GM12878 (cell line): ENCODE data around the gene COQ4. TPM values are rescaled to one million over a fixed set of nuclear protein-coding genes. Genes with fewer than 3 reads are reported as not detected.
"Not testable (repeated sequence)": the region's sequence is repeated elsewhere in the genome, so short reads cannot be mapped to it uniquely, and the experiment has no call there.

Experiments
- ATAC-seq: fragments of 200-7000 bp; cut with Tn5 transposase; 3 replicates; pipeline ENCODE4 v1.9.1; 2020; ENCODE audit warnings: mild to moderate bottlenecking, moderate library complexity
- BruUV-seq: library from RNA; stranded (reverse); fragments of 400-500 nt; replicated peaks from 2 replicates; lab custom pipeline; 2021; lab: Mats Ljungman, UMichigan
- CTCF ChIA-PET: fragments of 300-600 bp; sonication (Branson Sonifier 250); formaldehyde crosslinking; extraction: SDS; loops from one replicate; lab custom pipeline; 2021; ENCODE audit warnings: inconsistent platforms; lab: Yijun Ruan, JAX
- POLR2A ChIA-PET: fragments of 350-600 bp; formaldehyde crosslinking; extraction: SDS; loops from one replicate; lab custom pipeline; 2021; ENCODE audit warnings: inconsistent platforms; lab: Charles Lee
- RAD21 ChIA-PET: fragments of 300-600 bp; sonication (Branson Sonifier 250); formaldehyde crosslinking; loops from one replicate; lab custom pipeline; 2023; ENCODE audit warnings: antibody characterized with exemption; ENCODE audit not compliant: unreplicated experiment; lab: Charles Lee
- SMC1A ChIA-PET: fragments of 300-600 bp; sonication (Branson Sonifier 250); formaldehyde crosslinking; loops from one replicate; lab custom pipeline; 2023; ENCODE audit not compliant: unreplicated experiment, uncharacterized antibody; lab: Charles Lee
- DNase-seq: peaks from one replicate; pipeline ENCODE4 v3.0.0-alpha.2; 2011; ENCODE audit warnings: low read depth, low spot score
- FAIRE-seq: peaks from 3 replicates; lab custom pipeline; 2011; peaks lifted over from hg19 to GRCh38; lab: Jason Lieb, UNC
- H2AFZ ChIP-seq: 2 replicates; pipeline ENCODE4 v1.6.0; 2011; ENCODE audit warnings: low read depth, low read length, control low read depth; ENCODE audit not compliant: control insufficient read depth
- H3K27ac ChIP-seq: 2 replicates; pipeline ENCODE4 v1.5.1; 2011; ENCODE audit warnings: control low read depth; ENCODE audit not compliant: control insufficient read depth, insufficient read depth
- H3K27me3 ChIP-seq, 2 experiments: replicated peaks in 1 of 2; 2 replicates each; pipeline versions ENCODE4 v1.6.0 to v1.6.1; 2011; ENCODE audit warnings: low read length in 1 of 2; ENCODE audit not compliant: control insufficient read depth in 2 of 2, insufficient read depth in 2 of 2
- H3K36me3 ChIP-seq, 2 experiments: 2 replicates each; pipeline ENCODE4 v1.5.1; 2011; ENCODE audit warnings: low read length in 1 of 2; ENCODE audit not compliant: control insufficient read depth in 2 of 2, insufficient read depth in 2 of 2
- H3K4me1 ChIP-seq: 2 replicates; pipeline ENCODE4 v1.6.1; 2011; ENCODE audit warnings: mild to moderate bottlenecking, low read length, moderate library complexity, mixed read lengths; ENCODE audit not compliant: control insufficient read depth, insufficient read depth
- H3K4me2 ChIP-seq: 2 replicates; pipeline ENCODE4 v1.6.0; 2011; ENCODE audit warnings: control low read depth; ENCODE audit not compliant: control insufficient read depth, insufficient read depth
- H3K4me3 ChIP-seq: fragments of 200-600 bp; sonication (generic); 2 replicates; pipeline ENCODE4 v1.5.1; 2016
- H3K79me2 ChIP-seq: 2 replicates; pipeline ENCODE4 v1.6.0; 2011; ENCODE audit warnings: low read length; ENCODE audit not compliant: control insufficient read depth, insufficient read depth
- H3K9ac ChIP-seq: 2 replicates; pipeline ENCODE4 v1.8.0; 2011; ENCODE audit warnings: low read length, control low read depth, mixed read lengths; ENCODE audit not compliant: control insufficient read depth, insufficient read depth
- H3K9me3 ChIP-seq: replicated peaks from 3 replicates; pipeline ENCODE4 v1.5.1; 2011; ENCODE audit warnings: mild to moderate bottlenecking, low read length; ENCODE audit not compliant: control insufficient read depth, insufficient read depth
- H4K20me1 ChIP-seq: 2 replicates; pipeline ENCODE4 v1.6.0; 2011; ENCODE audit not compliant: control insufficient read depth, insufficient read depth
- ATF3 ChIP-seq: IDR thresholded peaks from 2 replicates; pipeline ENCODE4 v1.6.1; 2011; ENCODE audit warnings: low read depth, mild to moderate bottlenecking, low read length, moderate library complexity, borderline replicate concordance; ENCODE audit errors: extremely low read depth
- LARP7 ChIP-seq: fragments of 450-650 bp; IDR thresholded peaks from 2 replicates; pipeline ENCODE4 v1.6.1; 2017; ENCODE audit warnings: mild to moderate bottlenecking
- NR2C2 ChIP-seq: IDR thresholded peaks from 2 replicates; pipeline ENCODE4 v1.6.1; 2011; ENCODE audit warnings: borderline replicate concordance, low read depth; ENCODE audit not compliant: control insufficient read depth, insufficient read length
- SIN3A ChIP-seq: IDR thresholded peaks from 2 replicates; pipeline ENCODE4 v1.6.1; 2012; ENCODE audit warnings: low read depth, low read length, improper control_type of control experiment
- SMARCA5 ChIP-seq: fragments of 450-650 bp; IDR thresholded peaks from 2 replicates; pipeline ENCODE4 v1.6.1; 2017; ENCODE audit warnings: mild to moderate bottlenecking
- SPI1 ChIP-seq: IDR thresholded peaks from 2 replicates; pipeline ENCODE4 v1.6.1; 2011; ENCODE audit warnings: low read depth, mild to moderate bottlenecking, low read length, moderate library complexity, borderline replicate concordance; ENCODE audit not compliant: insufficient read depth
- SREBF1 ChIP-seq: IDR thresholded peaks from 2 replicates; pipeline ENCODE4 v1.6.1; 2012; ENCODE audit warnings: mild to moderate bottlenecking, low read length
- SUPT20H ChIP-seq: IDR thresholded peaks from 2 replicates; pipeline ENCODE4 v1.6.1; 2011; ENCODE audit warnings: low read depth, mild to moderate bottlenecking, low read length, moderate library complexity, borderline replicate concordance; ENCODE audit not compliant: control insufficient read depth
- YBX1 ChIP-seq: fragments of 450-650 bp; IDR thresholded peaks from 2 replicates; pipeline ENCODE4 v1.6.1; 2016; ENCODE audit warnings: antibody characterized with exemption
- WGBS: methylation state at CpG from one replicate; pipeline ENCODE4 v1.1.6; 2016; ENCODE audit warnings: low lambda C conversion rate; ENCODE audit not compliant: insufficient replicate concordance, insufficient coverage; ENCODE audit errors: missing lambda C conversion rate; 5-methylcytosine and 5-hydroxymethylcytosine counted together
- in situ Hi-C: fragments of 300-500 bp; cut with MboI; formaldehyde crosslinking; loops from 9 replicates; pipeline ENCODE4 v1.14.3; 2018; ENCODE audit warnings: mixed read lengths
- intact Hi-C: fragments of 100-400 bp; cut with micrococcal nuclease; formaldehyde crosslinking; loops from one replicate; pipeline ENCODE4 v1.14.2; 2022; ENCODE audit not compliant: unreplicated experiment
- polyA plus RNA-seq, 11 experiments: library from polyadenylated mRNA; depleted of rRNA in 4 of 11; unstranded in 6 of 11; stranded (reverse) in 5 of 11; fragments of >200 nt; fragmentation: Nextera tagmentation in 4 of 11; fragmentation: Illumina TruSeq in 1 of 11; extraction: Ambion mirVana in 4 of 11; extraction: Trizol in 1 of 11; gene quantifications; 1 replicate in 1 of 11; 2 replicates in 10 of 11; pipeline versions ENCODE4 v1.2.1 to v1.2.3, GENCODE V29; 2011 to 2016; ENCODE audit warnings: inconsistent platforms in 2 of 11, missing spikeins in 2 of 11, low read depth in 1 of 11
- total RNA-seq, 4 experiments: library from RNA; depleted of rRNA in 3 of 4; stranded (reverse); fragments of >200 nt in 3 of 4; fragmentation: Illumina TruSeq in 1 of 4; extraction: Trizol in 1 of 4; gene quantifications; 2 replicates each; pipeline versions ENCODE4 v1.2.1 to v1.2.3, GENCODE V29; 2013 to 2021
- TF ChIP-seq, protein P1 (sequence below): fragments of 450-650 bp; IDR thresholded peaks from 2 replicates; pipeline ENCODE4 v1.6.1; 2016; ENCODE audit warnings: mild to moderate bottlenecking

Gene COQ4
- total and polyA plus RNA-seq, 10 of the 15 experiments (the other 5 are each of a cell fraction or from before 2014, with no cell fraction given) = 3.8 to 64.1 (median 38.6) TPM

DNA sequence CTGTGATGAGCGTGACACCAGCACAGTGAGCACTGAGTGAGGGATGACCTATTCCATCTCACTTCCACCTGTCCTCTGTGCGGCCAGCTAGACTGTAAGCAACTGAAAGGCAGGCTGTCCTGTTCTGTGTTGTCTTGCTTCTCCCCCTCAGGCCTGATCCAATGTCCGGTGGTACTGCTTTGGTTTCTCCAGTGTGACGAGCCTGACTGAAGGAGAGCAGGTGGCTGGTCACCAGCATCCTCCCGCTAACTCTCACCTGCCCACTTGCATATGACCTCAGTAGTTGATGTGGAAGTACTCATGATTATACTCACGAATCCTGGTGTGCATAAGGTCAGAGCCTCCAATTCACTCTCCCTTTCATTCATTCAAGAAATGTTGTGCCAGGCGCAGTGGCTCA, 15.3 kb downstream of the COQ4 start:
- no peak overlapping the region for H3K4me3 ChIP-seq
- TF ChIP-seq YBX1 (no peak), SREBF1 (no peak), LARP7 (no peak), SMARCA5 (no peak), SPI1 (no peak), NR2C2 (no peak), ATF3 (no peak), SIN3A (no peak), SUPT20H (no peak)
- TF ChIP-seq, protein P1, sequence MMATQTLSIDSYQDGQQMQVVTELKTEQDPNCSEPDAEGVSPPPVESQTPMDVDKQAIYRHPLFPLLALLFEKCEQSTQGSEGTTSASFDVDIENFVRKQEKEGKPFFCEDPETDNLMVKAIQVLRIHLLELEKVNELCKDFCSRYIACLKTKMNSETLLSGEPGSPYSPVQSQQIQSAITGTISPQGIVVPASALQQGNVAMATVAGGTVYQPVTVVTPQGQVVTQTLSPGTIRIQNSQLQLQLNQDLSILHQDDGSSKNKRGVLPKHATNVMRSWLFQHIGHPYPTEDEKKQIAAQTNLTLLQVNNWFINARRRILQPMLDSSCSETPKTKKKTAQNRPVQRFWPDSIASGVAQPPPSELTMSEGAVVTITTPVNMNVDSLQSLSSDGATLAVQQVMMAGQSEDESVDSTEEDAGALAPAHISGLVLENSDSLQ = no peak
- BruUV-seq = no TSS peak
- no peaks in the 10 kb centered on the region for H3K27me3 ChIP-seq
- ChIA-PET SMC1A (no interaction called here), POLR2A (interaction anchor here (0.6 kb wide), 2 partner anchors 442 to 690 kb away, joined by 3 to 6 read pairs; partner anchors contain the start of gene SH3GLB2), RAD21 (interaction anchor here (1.6 kb wide), 1 partner anchor 42 kb away, joined by 3 read pairs; no protein-coding TSS in a partner anchor), CTCF (no interaction called here)
- H3K4me2 ChIP-seq = no peak overlapping the region
- no peak overlapping the region for H3K27ac ChIP-seq
- ATAC-seq (no peak), DNase-seq (no peak), FAIRE-seq (no peak)
- H3K79me2 ChIP-seq = no peaks in the 10 kb centered on the region
- no peaks in the 10 kb centered on the region for H3K4me1 ChIP-seq
- H3K36me3 ChIP-seq = no peaks in the 10 kb centered on the region; a peak in 2 of 4 replicates
- no peak overlapping the region for H2AFZ ChIP-seq
- no peaks in the 10 kb centered on the region for H3K9me3 ChIP-seq
- 91% methylated on average over 7 of the region's 7 CpGs for WGBS
- intact Hi-C loops = no loop called here
- in situ Hi-C loops = no loop called here
- no peak overlapping the region for H3K9ac ChIP-seq
- no peaks in the 10 kb centered on the region for H4K20me1 ChIP-seq

DNA sequence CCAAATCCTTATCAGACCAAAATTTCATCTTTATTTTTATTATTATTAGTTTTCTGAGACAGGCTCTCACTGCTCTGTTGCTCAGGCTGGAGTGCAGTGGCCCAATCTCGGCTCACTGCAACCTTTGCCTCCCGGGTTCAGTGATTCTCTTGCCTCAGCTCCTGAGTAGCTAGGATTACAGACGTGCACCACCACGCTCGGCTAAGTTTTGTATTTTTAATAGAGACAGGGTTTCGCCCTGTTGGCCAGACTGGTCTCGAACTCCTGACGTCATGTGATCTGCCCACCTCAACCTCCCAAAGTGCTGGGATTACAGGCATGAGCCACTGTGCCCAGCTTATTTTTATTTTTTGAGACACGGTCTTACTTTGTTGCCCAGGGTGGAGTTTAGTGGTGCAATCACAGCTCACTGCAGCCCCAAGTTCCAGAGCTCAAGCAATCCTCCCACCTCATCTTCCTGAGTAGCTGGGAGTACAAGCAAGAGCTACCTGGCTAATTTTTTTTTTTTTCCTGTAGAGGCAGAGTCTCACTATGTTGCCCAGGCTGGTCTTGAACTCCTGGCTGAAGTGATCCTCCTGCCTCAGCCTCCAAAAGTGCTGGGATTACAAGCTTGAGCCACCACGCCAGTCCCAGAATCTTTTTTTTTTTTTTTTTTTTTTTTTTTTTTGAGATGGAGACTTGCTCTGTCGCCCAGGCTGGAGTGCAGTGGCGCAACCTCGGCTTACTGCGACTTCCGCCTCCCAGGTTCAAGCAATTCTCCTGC, 16.4 kb downstream of the COQ4 start:
- H3K27me3 ChIP-seq, H3K9me3 ChIP-seq, H3K79me2 ChIP-seq, H4K20me1 ChIP-seq, BruUV-seq, H3K4me2 ChIP-seq, H3K27ac ChIP-seq, in situ Hi-C loops, H3K9ac ChIP-seq, H3K4me1 ChIP-seq, H2AFZ ChIP-seq, H3K36me3 ChIP-seq, H3K4me3 ChIP-seq, ATAC-seq, DNase-seq, FAIRE-seq, intact Hi-C loops: not testable (repeated sequence)
- ChIA-PET CTCF (interaction anchor here (0.6 to 2.1 kb wide), 4 partner anchors 18 to 84 kb away, joined by 3 to 8 read pairs (median 4); no protein-coding TSS in a partner anchor), SMC1A (interaction anchor here (1.6 kb wide), 1 partner anchor 44 kb away, joined by 3 read pairs; no protein-coding TSS in a partner anchor), POLR2A (interaction anchor here (0.7 to 1.4 kb wide), 4 partner anchors 8 to 1668 kb away, joined by 3 to 5 read pairs (median 3); partner anchors contain the start of genes GOLGA2 and SWI5), RAD21 (interaction anchor here (0.6 to 1.6 kb wide), 2 partner anchors 44 to 839 kb away, joined by 3 to 8 read pairs; partner anchors contain the start of gene IER5L)
- WGBS = 94% methylated on average over 15 of the region's 15 CpGs
